ENCODE results near the gene UBE2D2.
"Not testable (repeated sequence)": the region's sequence is repeated elsewhere in the genome, so short reads cannot be mapped to it uniquely, and the experiment has no call there.

The UBE2D2 gene

GRCh38 chr5:139575313-139575646 is 14.1 kb downstream of the UBE2D2 start:
- H3K4me1 ChIP-seq (ENCODE audit: low read length), result peaks cover 29% of the 10 kb centered on the region
- TF ChIP-seq CTCF (IDR thresholded peaks at IDR 0.05; ENCODE audit: low read depth, low read length) (no peak), EZH2phosphoT487 (IDR thresholded peaks at IDR 0.05; ENCODE audit: low read depth) (no peak)
- peaks cover 99% of the 10 kb centered on the region for H3K79me2 ChIP-seq (ENCODE audit: low read length)
- H2AFZ ChIP-seq (ENCODE audit: low read depth, low read length), result no peak overlapping the region
- no peak overlapping the region for H3K4me3 ChIP-seq (ENCODE audit: low read length)
- H3K27me3 ChIP-seq (ENCODE audit: low read depth, low read length), result no peaks in the 10 kb centered on the region
- H3K36me3 ChIP-seq (replicated peaks; ENCODE audit: low read depth, low read length), result peaks cover 6% of the 10 kb centered on the region
- peaks cover 62% of the 10 kb centered on the region for H4K20me1 ChIP-seq (ENCODE audit: insufficient read depth, low read length)
- no peak overlapping the region; the same call in 1 of the 2 replicates for H3K4me2 ChIP-seq (ENCODE audit: low read length)
- no peak overlapping the region for H3K27ac ChIP-seq (ENCODE audit: low read length)
- no peaks in the 10 kb centered on the region for H3K9me3 ChIP-seq (ENCODE audit: insufficient read depth, low read length)
- H3K9ac ChIP-seq (ENCODE audit: low read length), result no peak overlapping the region

GRCh38 chr5:139575751-139576150 is 14.6 kb downstream of the UBE2D2 start:
- H2AFZ ChIP-seq (ENCODE audit: low read depth, low read length), result no peak overlapping the region
- TF ChIP-seq CTCF (IDR thresholded peaks at IDR 0.05; ENCODE audit: low read depth, low read length) (no peak), EZH2phosphoT487 (IDR thresholded peaks at IDR 0.05; ENCODE audit: low read depth) (no peak)
- peaks cover 60% of the 10 kb centered on the region for H4K20me1 ChIP-seq (ENCODE audit: insufficient read depth, low read length)
- peaks cover 99% of the 10 kb centered on the region for H3K79me2 ChIP-seq (ENCODE audit: low read length)
- no peaks in the 10 kb centered on the region for H3K9me3 ChIP-seq (ENCODE audit: insufficient read depth, low read length)
- H3K9ac ChIP-seq (ENCODE audit: low read length), result no peak overlapping the region
- H3K4me1 ChIP-seq (ENCODE audit: low read length), result peaks cover 29% of the 10 kb centered on the region
- peaks cover 6% of the 10 kb centered on the region for H3K36me3 ChIP-seq (replicated peaks; ENCODE audit: low read depth, low read length)
- no peaks in the 10 kb centered on the region for H3K27me3 ChIP-seq (ENCODE audit: low read depth, low read length)
- no peak overlapping the region for H3K4me3 ChIP-seq (ENCODE audit: low read length)
- H3K27ac ChIP-seq (ENCODE audit: low read length), result no peak overlapping the region
- H3K4me2 ChIP-seq (ENCODE audit: low read length), result no peak overlapping the region; the same call in 1 of the 2 replicates

- Histone ChIP-seq H3K79me2 (ENCODE audit: low read length) (peaks cover 99% of the 10 kb centered on the region), H3K4me1 (ENCODE audit: low read length) (peaks cover 25% of the 10 kb centered on the region), H3K4me3 (ENCODE audit: low read length) (no peak overlapping the region), H3K27ac (ENCODE audit: low read length) (no peak overlapping the region), H4K20me1 (ENCODE audit: insufficient read depth, low read length) (peaks cover 45% of the 10 kb centered on the region), H3K36me3 (replicated peaks; ENCODE audit: low read depth, low read length) (peaks cover 6% of the 10 kb centered on the region), H3K27me3 (ENCODE audit: low read depth, low read length) (no peaks in the 10 kb centered on the region), H3K9ac (ENCODE audit: low read length) (no peak overlapping the region), H2AFZ (ENCODE audit: low read depth, low read length) (no peak overlapping the region), H3K4me2 (ENCODE audit: low read length) (no peak overlapping the region), H3K9me3 (ENCODE audit: insufficient read depth, low read length) (no peaks in the 10 kb centered on the region)
- TF ChIP-seq EZH2phosphoT487 (IDR thresholded peaks at IDR 0.05; ENCODE audit: low read depth), result no peak
- no peak for TF ChIP-seq CTCF (IDR thresholded peaks at IDR 0.05; ENCODE audit: low read depth, low read length)
These were observed 16.7 kb downstream of the UBE2D2 start for GRCh38 chr5:139577689-139578290.

GRCh38 chr5:139578325-139578724 is 17.2 kb downstream of the UBE2D2 start:
- H4K20me1 ChIP-seq (ENCODE audit: insufficient read depth, low read length), result peaks cover 45% of the 10 kb centered on the region

GRCh38 chr5:139582181-139582580 is 21.0 kb downstream of the UBE2D2 start:
- not testable (repeated sequence) for H3K4me2 ChIP-seq (ENCODE audit: low read length)

More at GRCh38 chr5:139578325-139578724, 17.2 kb downstream of the UBE2D2 start:
- Histone ChIP-seq H3K9me3 (ENCODE audit: insufficient read depth, low read length) (no peaks in the 10 kb centered on the region), H3K27me3 (ENCODE audit: low read depth, low read length) (no peaks in the 10 kb centered on the region), H3K4me2 (ENCODE audit: low read length) (no peak overlapping the region), H2AFZ (ENCODE audit: low read depth, low read length) (no peak overlapping the region), H3K9ac (ENCODE audit: low read length) (no peak overlapping the region), H3K36me3 (replicated peaks; ENCODE audit: low read depth, low read length) (peaks cover 6% of the 10 kb centered on the region), H3K4me3 (ENCODE audit: low read length) (no peak overlapping the region), H3K79me2 (ENCODE audit: low read length) (peaks cover 99% of the 10 kb centered on the region), H3K4me1 (ENCODE audit: low read length) (peaks cover 25% of the 10 kb centered on the region), H3K27ac (ENCODE audit: low read length) (no peak overlapping the region)
- TF ChIP-seq CTCF (IDR thresholded peaks at IDR 0.05; ENCODE audit: low read depth, low read length) (no peak), EZH2phosphoT487 (IDR thresholded peaks at IDR 0.05; ENCODE audit: low read depth) (no peak)

More at GRCh38 chr5:139582181-139582580, 21.0 kb downstream of the UBE2D2 start:
- peaks cover 97% of the 10 kb centered on the region for H3K79me2 ChIP-seq (ENCODE audit: low read length)
- not testable (repeated sequence) for H3K27ac ChIP-seq (ENCODE audit: low read length); H3K4me3 ChIP-seq (ENCODE audit: low read length); H2AFZ ChIP-seq (ENCODE audit: low read depth, low read length); H3K4me1 ChIP-seq (ENCODE audit: low read length); H3K27me3 ChIP-seq (ENCODE audit: low read depth, low read length); H3K9ac ChIP-seq (ENCODE audit: low read length); H3K36me3 ChIP-seq (replicated peaks; ENCODE audit: low read depth, low read length); H3K9me3 ChIP-seq (ENCODE audit: insufficient read depth, low read length)
- H4K20me1 ChIP-seq (ENCODE audit: insufficient read depth, low read length), result peaks cover 16% of the 10 kb centered on the region

Measured in OCI-LY3 (cell line).